GM12878 (cell line): ENCODE measurements around the gene FRK.

Experiments used
- BRCA1 ChIP-seq: IDR thresholded peaks from 2 replicates; pipeline ENCODE4 v1.6.1; 2011; ENCODE audit warnings: low read depth, low read length, improper control_type of control experiment
- CTCF ChIP-seq, 3 experiments: IDR thresholded peaks in 2 of 3; conservative IDR thresholded peaks in 1 of 3; 2 replicates each; pipeline ENCODE4 v1.5.1; 2011; ENCODE audit warnings: low read depth in 3 of 3, low read length in 3 of 3, mild to moderate bottlenecking in 3 of 3, control low read depth in 2 of 3, moderate library complexity in 2 of 3, inconsistent platforms in 1 of 3, mixed read lengths in 1 of 3; ENCODE audit not compliant: control insufficient read depth in 2 of 3, insufficient read depth in 1 of 3; ENCODE audit errors: extremely low read depth in 1 of 3
- HDAC6 ChIP-seq: fragments of 200-600 bp; sonication (generic); IDR thresholded peaks from one replicate; pipeline ENCODE4 v1.8.0; 2017; ENCODE audit warnings: antibody characterized with exemption; ENCODE audit not compliant: unreplicated experiment
- IRF5 ChIP-seq: fragments of 450-650 bp; IDR thresholded peaks from 2 replicates; pipeline ENCODE4 v1.6.1; 2017; ENCODE audit warnings: borderline replicate concordance
- MAX ChIP-seq: IDR thresholded peaks from 2 replicates; pipeline ENCODE4 v1.6.1; 2012; ENCODE audit warnings: low read depth, low read length, improper control_type of control experiment
- MEF2A ChIP-seq: IDR thresholded peaks from 2 replicates; pipeline ENCODE4 v1.6.1; 2011; ENCODE audit warnings: low read depth, mild to moderate bottlenecking, low read length, moderate library complexity; ENCODE audit not compliant: insufficient read depth
- POLR2A ChIP-seq: IDR thresholded peaks from 2 replicates; pipeline ENCODE4 v1.6.1; 2011; ENCODE audit warnings: low read depth, mild to moderate bottlenecking, low read length
- POLR2AphosphoS2 ChIP-seq: IDR thresholded peaks from 2 replicates; pipeline ENCODE4 v1.6.1; 2011; ENCODE audit warnings: low read depth, mild to moderate bottlenecking, low read length, improper control_type of control experiment, moderate library complexity
- RAD21 ChIP-seq: IDR thresholded peaks from 2 replicates; pipeline ENCODE4 v1.6.1; 2011; ENCODE audit warnings: mild to moderate bottlenecking, low read depth, low read length, moderate library complexity; ENCODE audit not compliant: insufficient read depth
- RB1 ChIP-seq: fragments of 450-650 bp; formaldehyde crosslinking; IDR thresholded peaks from 2 replicates; pipeline ENCODE4 v1.6.1; 2017; ENCODE audit warnings: mild to moderate bottlenecking, borderline replicate concordance
- SPI1 ChIP-seq: IDR thresholded peaks from 2 replicates; pipeline ENCODE4 v1.6.1; 2011; ENCODE audit warnings: low read depth, mild to moderate bottlenecking, low read length, moderate library complexity, borderline replicate concordance; ENCODE audit not compliant: insufficient read depth
- TBL1XR1 ChIP-seq: IDR thresholded peaks from 2 replicates; pipeline ENCODE4 v1.6.1; 2012; ENCODE audit warnings: low read depth, low read length, improper control_type of control experiment
- WRNIP1 ChIP-seq: IDR thresholded peaks from 2 replicates; pipeline ENCODE4 v1.6.1; 2011; ENCODE audit warnings: low read depth, low read length, improper control_type of control experiment, borderline replicate concordance

- TF ChIP-seq BRCA1 (no peak), WRNIP1 (no peak), CTCF (IDR thresholded peaks at IDR 0.05 in 2 of 3, conservative IDR thresholded peaks at IDR 0.05 in 1 of 3; ENCODE audit: control insufficient read depth in 2 of 3, extremely low read depth in 1 of 3, insufficient read depth in 1 of 3, low read depth in 3 of 3, low read length in 3 of 3) (no peak), RB1 (no peak), MAX (no peak), POLR2A (no peak), SPI1 (no peak), TBL1XR1 (no peak), RAD21 (no peak), POLR2AphosphoS2 (no peak), IRF5 (no peak), HDAC6 (no peak), MEF2A (no peak)
Measured at GRCh38 chr6:115977220-115977619, 83.5 kb downstream of the FRK start.
